Measurements from ENCODE around the gene DMD.

Gene DMD

DNA sequence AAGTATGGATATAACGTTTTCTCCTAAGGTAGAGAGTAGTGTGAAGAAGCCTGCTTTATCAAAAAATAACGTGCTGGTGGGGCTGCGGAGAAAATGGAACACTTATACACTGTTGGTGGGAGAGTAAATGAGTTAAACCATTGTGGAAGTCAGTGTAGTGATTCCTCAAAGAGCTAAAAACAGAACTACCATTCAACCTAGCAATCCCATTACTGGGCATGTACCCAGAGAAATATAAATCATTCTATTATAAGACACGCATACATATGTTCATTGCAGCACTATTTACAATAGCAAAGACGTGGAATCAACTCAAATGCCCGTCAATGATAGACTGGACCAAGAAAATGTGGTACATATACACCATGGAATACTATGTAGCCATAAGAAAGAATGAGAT is 196.4 kb downstream of the DMD start:
- no peak for DNase-seq

GRCh38 chrX:33014086-33014485 is 197.3 kb downstream of the DMD start:
- no peak for DNase-seq

GRCh38 chrX:33001107-33001506 is 210.2 kb downstream of the DMD start:
- DNase-seq = no peak

GRCh38 chrX:32998776-32999175 is 212.6 kb downstream of the DMD start:
- DNase-seq = no peak

GRCh38 chrX:32995427-32995826 is 215.9 kb downstream of the DMD start:
- DNase-seq = no peak

DNA sequence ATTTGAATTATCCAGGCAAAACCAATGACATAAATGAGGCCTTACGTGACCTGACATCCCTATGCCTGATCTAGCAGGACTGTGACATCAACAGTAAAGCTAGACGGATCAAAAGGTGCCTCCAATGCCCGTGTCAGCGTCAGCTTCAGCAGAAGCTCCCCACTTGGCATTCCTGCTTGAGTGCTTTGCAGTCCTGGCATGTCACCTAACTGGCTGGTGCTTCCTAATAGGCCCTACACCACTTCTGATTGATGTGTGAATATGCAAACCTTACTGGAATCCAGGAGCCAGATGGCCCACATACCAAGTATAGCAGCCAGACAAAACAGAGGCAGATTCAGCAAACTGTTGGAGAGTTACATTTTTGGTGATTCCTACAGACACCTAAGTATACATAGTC is 224.2 kb downstream of the DMD start:
- DNase-seq = no peak

- DNase-seq = no peak
Observed at GRCh38 chrX:32985544-32985943, 225.8 kb downstream of the DMD start.

GRCh38 chrX:32966821-32967355 is 244.5 kb downstream of the DMD start:
- no peak for DNase-seq

DNA sequence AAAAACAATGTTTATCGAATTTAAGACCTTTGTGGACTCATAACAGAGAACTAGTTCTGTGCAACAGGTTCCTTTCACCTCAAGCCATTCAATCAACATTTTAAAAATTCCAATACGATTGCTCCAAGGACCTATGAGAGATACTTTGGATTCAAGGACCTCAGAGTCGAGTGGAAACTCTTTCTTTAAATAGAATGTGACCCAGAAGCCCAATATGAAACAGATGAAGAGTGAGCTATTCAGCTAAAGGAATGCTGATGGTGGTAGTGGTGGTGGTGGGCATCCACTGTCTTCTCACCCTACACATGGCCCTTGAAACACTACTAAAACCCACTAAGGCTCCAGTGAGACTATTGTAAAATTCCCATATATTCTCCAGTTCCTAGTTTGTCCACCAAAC is 257.2 kb downstream of the DMD start:
- DNase-seq = no peak

- DNase-seq = no peak
Observed at GRCh38 chrX:32948130-32948529, 263.2 kb downstream of the DMD start.

- DNase-seq = no peak
Observed at GRCh38 chrX:32937043-32937442, 274.3 kb downstream of the DMD start.

GRCh38 chrX:32933548-32933947 is 277.8 kb downstream of the DMD start:
- DNase-seq = no peak

- DNase-seq = no peak
Observed at GRCh38 chrX:32929040-32929439, 282.3 kb downstream of the DMD start.

GRCh38 chrX:32896088-32896487 is 315.3 kb downstream of the DMD start:
- DNase-seq = no peak

- no peak for DNase-seq
Observed at GRCh38 chrX:32894679-32895078, 316.7 kb downstream of the DMD start.

- DNase-seq = no peak
Observed at GRCh38 chrX:32893751-32894150, 317.6 kb downstream of the DMD start.

- no peak for DNase-seq
Observed at GRCh38 chrX:32877592-32877991, 333.8 kb downstream of the DMD start.

GRCh38 chrX:32874839-32875238 is 336.5 kb downstream of the DMD start:
- no peak for DNase-seq

DNA sequence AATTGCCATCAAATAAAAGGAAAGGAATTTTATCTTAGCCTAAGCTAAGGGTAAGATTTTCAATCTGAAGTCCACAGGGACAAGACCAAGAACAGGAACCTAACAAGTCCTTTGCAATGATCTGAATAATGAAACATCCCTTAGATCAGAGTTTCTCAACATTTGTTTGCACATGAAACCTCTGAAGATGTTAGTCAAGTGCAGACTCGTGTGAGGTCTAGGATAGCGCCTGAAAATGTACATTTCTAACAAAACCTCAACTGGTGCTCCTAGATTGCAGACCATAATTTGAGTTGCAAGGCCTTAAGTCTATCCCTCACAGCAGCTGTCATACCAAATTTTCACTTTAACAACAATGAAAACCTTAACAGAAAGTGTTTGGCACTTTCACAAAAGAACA is 337.6 kb downstream of the DMD start:
- no peak for DNase-seq

DNA sequence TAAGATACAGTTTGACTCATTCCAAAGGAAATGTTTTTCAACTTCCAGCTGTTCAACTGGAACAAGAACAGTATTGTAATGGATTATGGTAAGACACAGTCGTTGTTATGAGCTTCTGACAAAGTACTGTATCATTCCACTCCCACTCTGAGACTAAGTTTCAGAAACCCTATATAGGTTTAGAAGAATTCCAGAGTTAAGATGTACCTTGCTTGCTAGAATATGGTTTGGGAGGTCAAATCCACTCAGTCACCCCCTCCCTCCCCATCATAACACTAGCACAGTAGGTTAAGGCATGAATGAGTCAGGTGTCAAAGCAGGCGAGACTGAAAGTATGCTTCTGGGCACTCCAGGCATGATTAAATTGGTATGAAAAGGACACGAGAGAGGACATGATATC is 339.7 kb downstream of the DMD start:
- peak; percentile 7 for DNase-seq

DNA sequence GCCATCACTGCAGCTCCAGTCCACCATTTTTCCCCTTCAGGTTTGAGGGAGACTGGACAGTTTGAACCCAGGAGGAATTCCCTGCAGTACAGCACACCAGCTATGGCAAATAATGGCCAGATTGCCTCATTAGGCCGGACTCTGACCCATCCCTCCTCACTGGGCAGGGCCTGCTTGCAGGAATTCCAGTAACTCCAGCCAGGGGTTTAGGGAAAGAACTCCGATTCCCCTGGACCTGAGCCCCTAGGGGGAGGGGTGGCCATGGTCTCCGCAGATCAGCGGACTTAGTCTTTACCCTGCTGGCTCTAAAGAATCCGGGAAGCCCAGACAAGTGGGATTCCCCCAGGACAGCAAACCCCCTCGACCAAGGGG is 342.8 kb downstream of the DMD start:
- no peak for DNase-seq

DNA sequence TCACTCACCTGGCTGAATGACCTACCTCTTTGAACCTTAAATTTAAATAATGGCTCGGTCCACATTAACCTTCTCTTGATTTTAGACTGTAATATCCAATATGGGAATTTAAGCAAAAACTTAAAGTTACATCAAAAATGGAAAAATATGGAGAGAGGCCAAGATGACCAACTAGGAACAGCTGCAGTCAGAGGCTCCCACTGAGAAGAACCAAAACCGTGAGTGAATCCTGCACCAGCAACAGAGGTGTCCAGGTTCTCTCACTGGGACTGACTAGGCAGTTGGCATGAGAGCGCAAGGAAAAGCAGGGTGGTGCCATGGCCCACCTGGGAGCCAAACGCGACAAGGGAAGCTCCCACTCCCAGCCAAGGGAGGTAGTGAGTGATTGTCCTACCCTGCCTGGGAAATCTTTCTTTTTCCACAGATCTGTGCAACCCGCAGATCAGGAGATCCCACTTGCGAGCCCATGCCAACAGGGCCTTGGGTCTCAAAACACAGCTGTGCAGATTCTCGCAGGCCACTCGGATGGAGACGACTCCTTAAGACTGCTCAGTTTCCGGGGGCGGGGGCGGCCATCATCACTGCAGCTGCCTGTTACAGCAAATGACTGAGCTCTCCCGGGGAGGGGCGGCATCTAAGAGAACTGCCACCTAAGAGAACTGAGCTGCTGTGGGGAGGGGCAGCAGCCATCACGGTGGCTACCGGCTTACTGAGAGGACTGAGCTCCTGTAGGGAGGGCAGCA is 343.4 kb downstream of the DMD start:
- no peak for DNase-seq

- no peak for DNase-seq
Observed at GRCh38 chrX:32852203-32852602, 359.1 kb downstream of the DMD start.

DNA sequence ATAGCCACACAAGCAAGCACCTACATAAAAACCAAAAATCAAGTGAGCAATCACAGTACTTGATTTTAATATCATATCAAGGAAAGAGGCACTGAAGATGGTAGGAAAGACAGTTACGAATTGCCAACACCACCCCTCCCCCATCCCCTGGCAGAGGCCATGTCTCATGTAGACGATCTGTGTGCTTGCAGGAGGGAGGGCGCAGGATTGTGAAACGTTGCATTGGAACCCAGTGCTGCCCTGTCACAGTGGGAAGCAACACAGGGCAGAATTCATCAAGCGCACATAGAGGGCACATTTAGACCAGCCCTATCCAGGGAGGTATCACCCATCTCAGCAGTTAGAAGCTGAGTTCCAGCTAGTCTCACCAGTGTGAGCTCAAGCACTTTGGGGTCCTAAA is 359.8 kb downstream of the DMD start:
- no peak for DNase-seq

DNA sequence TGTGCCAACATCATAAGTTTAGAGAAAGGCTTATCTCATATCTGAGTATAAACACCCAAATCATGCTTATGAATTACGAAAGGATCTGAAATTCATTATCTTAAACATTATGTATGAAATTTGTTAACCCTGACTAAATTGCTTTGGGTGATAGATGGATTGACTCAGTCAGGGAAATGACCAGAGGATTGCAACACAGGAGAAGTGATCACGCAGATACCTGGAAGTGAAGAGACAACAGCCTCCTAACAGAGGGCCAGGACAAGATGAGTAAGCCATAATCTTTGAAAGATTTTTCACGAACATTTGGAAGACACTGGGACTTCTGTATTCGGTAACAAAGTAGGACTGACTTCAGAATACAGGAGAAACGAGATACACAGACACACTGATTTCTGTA is 363.4 kb downstream of the DMD start:
- DNase-seq = no peak
